ENCODE data around the gene TBX15.

TBX15 gene

DNA sequence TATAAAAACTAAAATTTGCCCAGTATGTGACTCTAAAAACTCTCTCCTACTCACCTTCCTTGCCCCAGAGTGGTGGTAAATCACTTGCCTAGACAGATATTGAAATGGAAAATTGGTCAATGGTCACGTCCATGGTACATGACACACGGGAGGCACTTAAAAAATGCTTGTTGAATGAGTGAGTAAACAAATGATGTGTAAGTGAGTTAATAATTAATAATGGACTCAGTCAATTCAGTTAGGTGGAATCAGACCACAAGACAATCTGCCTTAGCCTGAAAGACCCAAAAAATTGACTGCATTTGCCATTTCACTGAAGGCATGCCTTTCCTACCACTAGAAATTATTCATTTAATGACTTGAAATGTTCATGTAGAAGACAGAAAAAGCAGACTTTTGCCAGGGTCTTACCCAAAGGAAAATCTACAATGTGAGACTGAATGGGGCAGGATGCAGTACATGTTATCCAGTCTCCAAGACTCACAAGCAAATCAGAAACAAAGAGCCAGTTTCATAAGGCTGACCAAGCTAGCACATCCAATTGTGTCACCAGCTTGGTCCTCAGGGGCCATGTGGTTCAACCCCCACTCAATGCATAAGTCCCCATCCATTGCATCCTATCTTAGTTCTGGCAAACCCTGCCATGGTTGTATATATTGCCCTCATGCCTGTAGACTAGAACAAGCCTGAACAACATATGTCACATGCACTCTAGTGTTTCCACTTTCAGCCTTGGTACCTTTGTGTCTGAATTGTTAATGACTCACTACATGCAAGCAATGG, 73.6 kb downstream of the TBX15 start:
- Histone ChIP-seq H3K27ac (ENCODE audit: insufficient read depth, low read length, poor library complexity, severe bottlenecking) (no peak overlapping the region), H3K36me3 (ENCODE audit: control insufficient read depth, insufficient read depth, low read length) (no peaks in the 10 kb centered on the region), H3K4me3 (ENCODE audit: insufficient read depth, low read depth, low read length, poor library complexity, severe bottlenecking) (no peak overlapping the region), H3K4me1 (ENCODE audit: control insufficient read depth, insufficient read depth, low read length, poor library complexity, severe bottlenecking) (no peaks in the 10 kb centered on the region), H3K9me3 (ENCODE audit: control insufficient read depth, low read length) (no peaks in the 10 kb centered on the region), H3K27me3 (replicated peaks; ENCODE audit: control insufficient read depth, insufficient read depth, low read length, poor library complexity, severe bottlenecking) (no peaks in the 10 kb centered on the region)
- DNase-seq, result no peak

DNA sequence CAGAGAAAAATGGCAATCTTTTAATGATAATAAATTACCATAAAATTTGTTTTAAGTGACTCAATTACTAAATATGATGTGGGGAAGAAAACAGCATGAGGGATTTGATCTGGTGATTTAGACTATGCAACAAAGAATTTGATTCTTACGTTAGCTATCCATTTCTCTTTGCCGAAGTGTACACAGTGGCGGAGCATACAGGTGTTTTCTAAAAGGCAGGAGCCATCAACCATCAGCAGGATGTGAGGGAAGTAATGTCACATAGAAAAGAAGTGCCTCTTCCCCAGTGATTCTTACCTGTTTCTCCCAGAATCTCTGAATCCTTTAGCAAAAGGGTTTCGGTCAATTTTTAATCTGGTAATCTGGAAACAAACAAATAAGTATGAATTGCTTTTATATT, 74.3 kb downstream of the TBX15 start:
- DNase-seq, result no peak
- no peaks in the 10 kb centered on the region for H3K36me3 ChIP-seq (ENCODE audit: control insufficient read depth, insufficient read depth, low read length)
- H3K27ac ChIP-seq (ENCODE audit: insufficient read depth, low read length, poor library complexity, severe bottlenecking), result no peak overlapping the region

DNA sequence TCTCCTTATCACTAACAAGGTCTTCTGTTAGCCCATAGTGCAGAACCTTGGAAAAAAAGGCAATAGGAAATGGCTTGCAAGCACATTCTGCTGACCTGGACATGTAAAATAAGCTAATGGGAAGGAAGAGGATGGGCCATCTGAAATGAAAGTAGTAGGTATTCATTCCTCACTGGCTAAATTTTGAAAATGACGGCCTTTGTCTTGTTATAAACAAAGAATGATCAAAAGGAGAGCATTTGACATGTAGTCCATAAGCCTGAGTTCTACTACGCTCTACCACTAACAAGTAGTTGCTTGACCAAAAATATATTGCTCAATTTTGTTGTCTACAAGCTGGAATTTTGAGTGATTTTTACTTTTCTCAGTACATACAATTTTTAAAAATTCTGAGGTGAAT, 75.6 kb downstream of the TBX15 start:
- Histone ChIP-seq H3K27ac (ENCODE audit: insufficient read depth, low read length, poor library complexity, severe bottlenecking) (no peak overlapping the region), H3K4me1 (ENCODE audit: control insufficient read depth, insufficient read depth, low read length, poor library complexity, severe bottlenecking) (no peaks in the 10 kb centered on the region), H3K9me3 (ENCODE audit: control insufficient read depth, low read length) (no peaks in the 10 kb centered on the region), H3K4me3 (ENCODE audit: insufficient read depth, low read depth, low read length, poor library complexity, severe bottlenecking) (no peak overlapping the region), H3K36me3 (ENCODE audit: control insufficient read depth, insufficient read depth, low read length) (no peaks in the 10 kb centered on the region), H3K27me3 (replicated peaks; ENCODE audit: control insufficient read depth, insufficient read depth, low read length, poor library complexity, severe bottlenecking) (no peaks in the 10 kb centered on the region)
- DNase-seq, result no peak

More for the DNA sequence above, 74.3 kb downstream of the TBX15 start:
- no peak overlapping the region for H3K4me3 ChIP-seq (ENCODE audit: insufficient read depth, low read depth, low read length, poor library complexity, severe bottlenecking)
- no peaks in the 10 kb centered on the region for H3K4me1 ChIP-seq (ENCODE audit: control insufficient read depth, insufficient read depth, low read length, poor library complexity, severe bottlenecking)
- H3K27me3 ChIP-seq (replicated peaks; ENCODE audit: control insufficient read depth, insufficient read depth, low read length, poor library complexity, severe bottlenecking), result no peaks in the 10 kb centered on the region
- H3K9me3 ChIP-seq (ENCODE audit: control insufficient read depth, low read length), result no peaks in the 10 kb centered on the region

DNA sequence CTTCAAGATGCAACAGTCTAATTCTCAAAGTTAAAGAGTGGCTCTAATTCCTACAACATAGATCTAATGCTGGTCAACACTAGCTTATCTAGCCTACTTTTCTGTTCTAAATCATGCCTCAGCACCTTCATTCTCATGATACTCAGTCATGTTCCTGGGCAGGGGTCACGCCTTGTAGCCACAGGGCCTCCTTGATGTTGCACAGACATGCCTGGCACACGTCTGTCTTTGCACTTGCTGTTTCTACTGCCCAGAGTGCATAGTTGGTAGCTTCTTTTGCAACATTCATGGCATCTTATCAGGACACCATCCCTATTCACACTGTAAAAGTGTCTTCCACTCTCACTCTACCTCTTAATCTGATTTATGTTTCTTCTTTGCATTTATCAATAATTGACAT, 76.6 kb downstream of the TBX15 start:
- Histone ChIP-seq H3K27me3 (replicated peaks; ENCODE audit: control insufficient read depth, insufficient read depth, low read length, poor library complexity, severe bottlenecking) (no peaks in the 10 kb centered on the region), H3K4me3 (ENCODE audit: insufficient read depth, low read depth, low read length, poor library complexity, severe bottlenecking) (no peak overlapping the region), H3K27ac (ENCODE audit: insufficient read depth, low read length, poor library complexity, severe bottlenecking) (no peak overlapping the region), H3K36me3 (ENCODE audit: control insufficient read depth, insufficient read depth, low read length) (no peaks in the 10 kb centered on the region), H3K4me1 (ENCODE audit: control insufficient read depth, insufficient read depth, low read length, poor library complexity, severe bottlenecking) (no peaks in the 10 kb centered on the region), H3K9me3 (ENCODE audit: control insufficient read depth, low read length) (no peaks in the 10 kb centered on the region)
- no peak for DNase-seq

DNA sequence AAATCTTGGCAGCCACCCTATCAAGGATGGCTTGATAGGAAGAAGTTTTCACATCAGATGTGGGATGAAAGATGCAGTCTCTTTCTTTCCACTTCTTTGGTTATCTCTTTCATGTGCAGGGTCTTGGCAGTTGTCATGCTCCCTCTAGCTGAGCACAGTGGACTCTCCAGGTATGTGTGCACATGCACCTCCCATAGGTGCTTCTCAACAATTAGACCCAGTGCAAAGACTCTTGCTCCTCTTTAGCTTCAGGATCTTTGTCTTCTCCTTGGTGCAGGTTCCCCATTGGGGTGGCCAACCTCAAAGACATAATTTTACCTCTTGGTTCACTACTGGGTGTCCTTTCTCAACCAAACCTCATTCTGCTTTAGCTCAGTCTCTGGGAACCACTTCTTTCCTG, 80.7 kb downstream of the TBX15 start:
- Histone ChIP-seq H3K9me3 (ENCODE audit: control insufficient read depth, low read length) (no peaks in the 10 kb centered on the region), H3K27ac (ENCODE audit: insufficient read depth, low read length, poor library complexity, severe bottlenecking) (no peak overlapping the region), H3K36me3 (ENCODE audit: control insufficient read depth, insufficient read depth, low read length) (no peaks in the 10 kb centered on the region), H3K4me3 (ENCODE audit: insufficient read depth, low read depth, low read length, poor library complexity, severe bottlenecking) (no peak overlapping the region), H3K27me3 (replicated peaks; ENCODE audit: control insufficient read depth, insufficient read depth, low read length, poor library complexity, severe bottlenecking) (no peaks in the 10 kb centered on the region), H3K4me1 (ENCODE audit: control insufficient read depth, insufficient read depth, low read length, poor library complexity, severe bottlenecking) (no peaks in the 10 kb centered on the region)
- DNase-seq, result no peak

DNA sequence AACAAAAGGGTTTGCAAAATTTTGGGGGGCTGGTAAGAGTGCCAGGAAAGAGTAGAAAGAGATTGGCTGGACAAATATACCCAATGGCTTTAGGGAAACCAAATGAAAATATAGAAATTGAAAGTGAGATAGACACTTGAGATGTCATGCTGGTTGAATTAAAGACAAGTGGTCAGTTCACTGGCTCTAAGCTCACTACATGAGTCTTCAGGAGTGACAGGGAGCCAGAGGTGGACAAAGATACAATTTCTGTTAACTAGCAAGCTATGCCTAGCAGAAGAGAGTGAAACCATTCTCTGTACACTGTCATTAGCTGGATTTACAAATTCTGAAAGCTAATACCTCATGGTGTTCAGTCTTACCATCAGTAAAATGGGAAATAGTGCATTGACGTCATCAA, 82.5 kb downstream of the TBX15 start:
- H3K27ac ChIP-seq (ENCODE audit: insufficient read depth, low read length, poor library complexity, severe bottlenecking), result no peak overlapping the region
- H3K4me1 ChIP-seq (ENCODE audit: control insufficient read depth, insufficient read depth, low read length, poor library complexity, severe bottlenecking), result no peaks in the 10 kb centered on the region
- no peaks in the 10 kb centered on the region for H3K36me3 ChIP-seq (ENCODE audit: control insufficient read depth, insufficient read depth, low read length)
- H3K4me3 ChIP-seq (ENCODE audit: insufficient read depth, low read depth, low read length, poor library complexity, severe bottlenecking), result no peak overlapping the region
- DNase-seq, result no peak
- no peaks in the 10 kb centered on the region for H3K9me3 ChIP-seq (ENCODE audit: control insufficient read depth, low read length)
- no peaks in the 10 kb centered on the region for H3K27me3 ChIP-seq (replicated peaks; ENCODE audit: control insufficient read depth, insufficient read depth, low read length, poor library complexity, severe bottlenecking)

DNA sequence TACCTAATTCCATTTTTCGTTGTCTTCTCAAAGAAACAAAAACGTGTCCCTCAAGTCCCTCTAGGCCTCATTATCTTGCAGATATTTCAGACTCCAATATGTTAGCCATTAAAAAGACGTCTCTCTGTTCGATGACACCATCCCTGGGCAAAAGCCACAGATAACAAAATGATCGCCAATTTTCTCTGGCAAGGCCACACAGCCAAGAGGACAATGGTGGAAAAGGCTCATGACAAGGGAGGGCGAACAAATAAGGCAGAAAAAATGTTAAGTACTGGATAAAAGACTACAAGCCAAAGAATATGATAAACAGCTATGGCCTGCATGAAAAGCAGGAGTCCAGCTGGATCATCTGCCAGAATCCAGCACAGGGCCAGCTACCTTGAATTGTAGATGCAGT, 82.9 kb downstream of the TBX15 start:
- H3K9me3 ChIP-seq (ENCODE audit: control insufficient read depth, low read length), result no peaks in the 10 kb centered on the region
- H3K4me1 ChIP-seq (ENCODE audit: control insufficient read depth, insufficient read depth, low read length, poor library complexity, severe bottlenecking), result no peaks in the 10 kb centered on the region
- no peak for DNase-seq

DNA sequence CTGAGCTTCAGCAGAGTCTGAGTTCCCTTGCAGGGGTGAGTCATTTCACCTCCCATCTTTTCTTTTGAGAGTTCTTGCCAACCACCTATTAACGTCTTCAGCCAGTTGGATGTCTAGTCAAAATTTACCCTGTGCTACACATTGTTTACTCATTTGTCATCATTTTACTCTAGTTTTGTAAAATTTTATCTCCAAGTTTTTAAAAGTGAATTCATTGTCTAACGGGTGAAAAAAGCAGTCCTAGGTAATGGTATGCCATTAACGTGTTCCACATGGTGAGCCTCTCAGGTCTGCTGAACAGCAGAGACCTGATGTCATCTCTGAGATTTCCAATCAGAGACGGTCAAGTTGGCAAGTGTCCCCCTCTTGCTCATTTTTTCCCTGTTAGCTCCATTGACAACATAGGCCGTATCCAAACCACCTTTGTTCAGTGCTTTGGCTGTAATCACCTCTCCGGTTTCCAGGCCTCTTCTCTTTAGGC, 85.4 kb downstream of the TBX15 start:
- H3K27ac ChIP-seq (ENCODE audit: insufficient read depth, low read length, poor library complexity, severe bottlenecking), result no peak overlapping the region
- H3K27me3 ChIP-seq (replicated peaks; ENCODE audit: control insufficient read depth, insufficient read depth, low read length, poor library complexity, severe bottlenecking), result no peaks in the 10 kb centered on the region
- DNase-seq, result no peak
- no peaks in the 10 kb centered on the region for H3K36me3 ChIP-seq (ENCODE audit: control insufficient read depth, insufficient read depth, low read length)
- H3K9me3 ChIP-seq (ENCODE audit: control insufficient read depth, low read length), result no peaks in the 10 kb centered on the region
- H3K4me3 ChIP-seq (ENCODE audit: insufficient read depth, low read depth, low read length, poor library complexity, severe bottlenecking), result no peak overlapping the region
- no peaks in the 10 kb centered on the region for H3K4me1 ChIP-seq (ENCODE audit: control insufficient read depth, insufficient read depth, low read length, poor library complexity, severe bottlenecking)

More for the DNA sequence above, 82.9 kb downstream of the TBX15 start:
- H3K4me3 ChIP-seq (ENCODE audit: insufficient read depth, low read depth, low read length, poor library complexity, severe bottlenecking), result no peak overlapping the region
- no peaks in the 10 kb centered on the region for H3K27me3 ChIP-seq (replicated peaks; ENCODE audit: control insufficient read depth, insufficient read depth, low read length, poor library complexity, severe bottlenecking)
- H3K36me3 ChIP-seq (ENCODE audit: control insufficient read depth, insufficient read depth, low read length), result no peaks in the 10 kb centered on the region
- H3K27ac ChIP-seq (ENCODE audit: insufficient read depth, low read length, poor library complexity, severe bottlenecking), result no peak overlapping the region

DNA sequence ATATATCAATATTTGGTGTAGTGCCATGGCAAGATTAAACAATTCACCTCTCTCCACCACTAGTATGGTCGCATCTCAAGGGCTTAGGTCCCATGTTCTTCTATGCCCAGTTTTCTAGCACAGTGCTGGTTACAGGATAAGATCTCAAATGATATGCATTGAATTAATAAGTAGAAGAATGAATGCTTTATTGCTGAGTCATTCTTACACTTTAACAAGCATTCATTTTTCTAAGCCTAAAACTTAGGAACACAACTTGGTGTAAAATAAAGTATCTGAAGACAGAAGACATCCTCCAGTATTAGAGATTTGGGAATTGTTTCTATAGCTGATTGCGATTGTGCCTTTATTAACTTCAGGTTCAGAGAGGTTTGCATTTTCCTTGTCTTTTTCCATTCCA, 85.8 kb downstream of the TBX15 start:
- Histone ChIP-seq H3K36me3 (ENCODE audit: control insufficient read depth, insufficient read depth, low read length) (no peaks in the 10 kb centered on the region), H3K9me3 (ENCODE audit: control insufficient read depth, low read length) (no peaks in the 10 kb centered on the region), H3K4me1 (ENCODE audit: control insufficient read depth, insufficient read depth, low read length, poor library complexity, severe bottlenecking) (no peaks in the 10 kb centered on the region), H3K27ac (ENCODE audit: insufficient read depth, low read length, poor library complexity, severe bottlenecking) (no peak overlapping the region), H3K27me3 (replicated peaks; ENCODE audit: control insufficient read depth, insufficient read depth, low read length, poor library complexity, severe bottlenecking) (no peaks in the 10 kb centered on the region), H3K4me3 (ENCODE audit: insufficient read depth, low read depth, low read length, poor library complexity, severe bottlenecking) (no peak overlapping the region)
- no peak for DNase-seq

DNA sequence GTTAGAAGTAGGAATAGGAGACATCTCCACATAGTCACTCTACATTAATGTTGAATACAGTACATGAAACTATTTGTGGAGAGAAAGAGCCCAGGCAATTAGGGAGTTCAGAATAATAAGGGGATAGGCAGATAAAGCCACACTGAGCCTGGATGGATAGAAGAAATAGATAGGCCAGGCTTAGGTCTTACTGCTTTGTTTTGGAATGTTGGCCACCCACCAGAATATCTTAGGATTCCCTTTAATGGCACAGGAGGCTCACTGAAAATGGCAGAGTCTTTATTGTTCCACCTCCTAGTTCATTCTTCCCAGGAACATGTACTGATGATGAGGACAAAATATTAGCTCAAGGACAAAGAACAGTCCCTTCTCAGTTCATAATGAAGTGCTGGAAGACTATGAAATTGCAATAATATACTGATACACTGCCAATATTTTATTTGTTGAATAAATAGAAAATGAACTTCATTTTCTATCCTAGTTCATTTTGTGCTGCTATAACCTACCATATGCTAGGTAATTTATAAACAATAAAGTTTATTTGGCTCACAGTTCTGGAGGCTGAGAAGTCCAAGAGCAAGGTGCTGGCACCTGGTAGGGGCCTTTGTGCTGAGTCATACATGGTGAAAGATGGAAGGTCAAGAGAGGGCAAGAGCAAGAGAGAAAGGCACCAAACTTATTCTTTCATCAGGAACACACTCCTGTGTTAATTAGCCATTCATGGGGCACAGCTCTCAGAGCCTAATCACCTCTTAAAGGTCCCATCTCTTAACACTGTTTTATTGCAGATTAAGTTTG, 87.3 kb downstream of the TBX15 start:
- Histone ChIP-seq H3K4me1 (ENCODE audit: control insufficient read depth, insufficient read depth, low read length, poor library complexity, severe bottlenecking) (no peaks in the 10 kb centered on the region), H3K4me3 (ENCODE audit: insufficient read depth, low read depth, low read length, poor library complexity, severe bottlenecking) (no peak overlapping the region), H3K27ac (ENCODE audit: insufficient read depth, low read length, poor library complexity, severe bottlenecking) (no peak overlapping the region), H3K9me3 (ENCODE audit: control insufficient read depth, low read length) (no peaks in the 10 kb centered on the region), H3K36me3 (ENCODE audit: control insufficient read depth, insufficient read depth, low read length) (no peaks in the 10 kb centered on the region), H3K27me3 (replicated peaks; ENCODE audit: control insufficient read depth, insufficient read depth, low read length, poor library complexity, severe bottlenecking) (no peaks in the 10 kb centered on the region)
- DNase-seq, result no peak

Measured in effector memory CD4-positive, alpha-beta T cell (primary cell).